HG03520 (cell line): ENCODE results near the gene ITFG2.
A peak's percentile ranks its signal among the peaks of the same experiment; 100 is the strongest.
"Not testable (repeated sequence)": the region's sequence is repeated elsewhere in the genome, so short reads cannot be mapped to it uniquely, and the experiment has no call there.

ENCODE experiments used
- ATAC-seq: cut with Tn5 transposase; IDR thresholded peaks from one replicate; pipeline ENCODE4 v1.9.1; 2021; ENCODE audit warnings: mild to moderate bottlenecking, moderate library complexity; ENCODE audit not compliant: unreplicated experiment

The ITFG2 gene

DNA sequence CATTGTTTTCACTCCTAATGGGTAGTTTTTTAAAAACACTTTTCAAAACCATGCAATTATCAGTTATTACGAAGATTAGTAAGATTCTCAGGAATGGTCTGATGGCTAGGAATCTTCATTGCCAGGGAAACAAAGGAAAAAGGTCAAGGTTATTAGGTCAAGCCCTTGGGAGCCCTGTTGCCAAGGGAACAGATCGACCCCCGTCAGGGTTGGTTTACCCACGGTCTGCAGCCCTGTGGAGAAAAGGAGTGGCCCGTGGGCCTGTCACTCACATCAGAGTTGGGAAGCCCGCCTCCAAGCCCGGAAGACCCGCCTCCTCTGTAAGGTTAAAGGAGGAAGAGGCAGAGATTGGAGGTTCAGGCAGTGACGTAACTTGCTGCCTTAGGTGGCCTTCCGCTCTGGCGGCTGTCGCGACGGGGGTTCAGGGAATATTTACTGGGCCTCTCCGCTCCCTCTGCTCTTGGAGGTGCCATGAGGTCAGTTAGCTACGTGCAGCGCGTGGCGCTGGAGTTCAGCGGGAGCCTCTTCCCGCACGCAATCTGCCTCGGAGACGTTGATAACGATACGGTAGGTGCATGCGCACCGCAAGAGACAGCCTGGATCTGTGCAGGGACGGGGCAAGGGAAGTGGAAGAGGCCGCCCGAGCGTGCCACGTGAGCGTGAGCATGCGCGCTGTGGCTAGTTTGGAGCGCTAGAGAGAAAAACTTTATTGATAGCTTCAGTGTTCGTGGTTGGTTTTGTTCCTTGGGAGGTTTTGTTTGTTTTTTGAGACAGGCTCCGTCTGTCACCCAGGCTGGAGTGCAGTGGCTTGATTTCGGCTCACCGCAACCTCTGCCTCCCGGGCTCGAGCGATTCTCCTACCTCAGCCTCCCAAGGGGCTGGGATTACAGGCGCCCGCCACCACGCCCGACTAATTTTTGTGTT is at the start of gene ITFG2:
Gene ITFG2 (plus strand): TSS at position 379 of the 924 bp plus-strand sequence. CDS start 93 bp downstream, at position 472.
- peak; percentile 97 for ATAC-seq

DNA sequence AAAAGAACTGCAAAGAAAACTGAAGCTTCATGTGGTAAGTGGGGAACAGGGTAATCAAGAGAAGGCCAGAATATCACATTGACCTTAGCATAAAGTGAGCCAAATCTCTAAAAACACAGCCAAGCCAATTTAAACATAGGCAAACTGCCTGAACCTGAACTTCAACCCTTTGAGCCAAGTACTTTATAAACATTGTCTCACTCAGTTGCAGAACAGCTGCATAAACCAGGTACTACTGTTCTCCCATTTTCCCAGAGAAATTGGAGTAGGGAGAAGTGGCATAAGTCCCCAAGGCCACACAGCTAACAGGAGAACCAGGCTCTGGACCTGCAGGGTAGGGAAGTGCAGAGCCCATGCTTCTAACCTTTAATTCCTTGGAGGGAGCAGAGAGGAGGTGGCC is 48.1 kb upstream of the ITFG2 start:
- ATAC-seq: no peak

DNA sequence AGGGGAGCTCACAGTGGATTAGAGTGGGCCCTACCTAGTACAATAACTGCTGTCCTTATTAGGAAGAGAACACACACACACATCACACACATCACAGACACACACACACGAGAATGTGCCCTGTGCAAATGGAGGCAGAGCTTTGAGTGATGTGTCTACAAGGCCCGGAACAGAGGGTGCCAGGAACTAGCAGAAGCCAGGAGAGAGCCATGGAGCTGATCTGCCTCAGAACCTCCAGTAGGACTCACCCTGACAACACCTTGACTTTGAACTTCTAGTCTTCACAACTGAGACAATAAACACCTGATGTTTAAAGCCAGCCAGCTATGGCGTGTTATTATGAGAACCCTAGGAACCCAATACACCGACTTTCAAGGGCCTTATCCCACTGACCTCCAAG is 47.4 kb upstream of the ITFG2 start:
- no peak for ATAC-seq

DNA sequence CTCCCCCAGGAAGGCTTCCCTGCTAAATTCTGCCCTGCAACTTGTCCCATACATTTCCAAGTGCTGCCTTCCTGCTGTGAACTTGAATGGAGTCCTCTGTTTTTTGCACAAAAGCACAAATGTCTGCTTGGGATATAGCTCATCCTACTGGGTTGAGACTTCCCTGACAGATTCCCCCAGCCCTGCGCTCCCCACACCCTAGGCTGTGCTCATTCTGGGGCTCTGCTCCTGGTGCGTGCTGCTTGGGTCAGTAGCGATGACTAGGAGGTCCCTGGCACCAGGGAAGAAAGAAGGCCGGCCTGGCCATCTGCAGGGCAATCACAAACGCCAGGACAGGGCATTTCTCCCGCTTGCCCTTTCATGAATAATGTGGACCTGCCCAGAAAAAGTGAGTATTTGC is 46.9 kb upstream of the ITFG2 start:
- no peak for ATAC-seq

DNA sequence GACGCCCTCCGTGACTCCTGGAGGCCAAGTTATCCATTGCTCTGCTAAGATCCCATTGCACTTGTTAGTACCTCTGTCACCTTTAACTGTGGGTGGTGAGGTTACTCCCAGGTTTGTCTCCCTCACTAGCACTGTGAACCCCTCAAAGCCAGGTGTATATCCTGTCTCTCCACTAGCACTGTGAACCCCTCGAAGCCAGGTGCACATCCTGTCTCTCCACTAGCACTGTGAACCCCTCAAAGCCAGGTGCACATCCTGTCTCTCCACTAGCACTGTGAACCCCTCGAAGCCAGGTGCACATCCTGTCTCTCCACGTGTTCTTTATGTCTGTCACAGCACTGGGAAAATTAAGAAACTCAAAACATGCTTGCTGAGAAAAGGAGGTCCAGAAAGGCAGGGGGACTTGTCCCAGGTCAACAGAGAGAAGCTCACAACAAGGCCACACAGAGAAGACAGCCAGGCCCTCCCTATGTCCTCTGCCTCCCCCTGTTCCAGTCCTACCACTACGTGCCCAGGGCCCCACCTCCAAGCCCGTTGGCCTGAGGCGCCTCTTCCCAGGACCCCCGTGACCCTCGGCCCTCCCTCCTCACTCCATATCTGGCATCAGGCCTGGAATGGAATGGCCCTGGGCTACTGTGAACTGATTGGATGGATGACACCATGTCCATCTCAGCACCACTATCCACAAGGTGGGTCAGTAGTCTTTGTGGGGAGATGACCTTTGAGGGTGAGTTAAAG is 44.1 kb upstream of the ITFG2 start:
- ATAC-seq: no peak

DNA sequence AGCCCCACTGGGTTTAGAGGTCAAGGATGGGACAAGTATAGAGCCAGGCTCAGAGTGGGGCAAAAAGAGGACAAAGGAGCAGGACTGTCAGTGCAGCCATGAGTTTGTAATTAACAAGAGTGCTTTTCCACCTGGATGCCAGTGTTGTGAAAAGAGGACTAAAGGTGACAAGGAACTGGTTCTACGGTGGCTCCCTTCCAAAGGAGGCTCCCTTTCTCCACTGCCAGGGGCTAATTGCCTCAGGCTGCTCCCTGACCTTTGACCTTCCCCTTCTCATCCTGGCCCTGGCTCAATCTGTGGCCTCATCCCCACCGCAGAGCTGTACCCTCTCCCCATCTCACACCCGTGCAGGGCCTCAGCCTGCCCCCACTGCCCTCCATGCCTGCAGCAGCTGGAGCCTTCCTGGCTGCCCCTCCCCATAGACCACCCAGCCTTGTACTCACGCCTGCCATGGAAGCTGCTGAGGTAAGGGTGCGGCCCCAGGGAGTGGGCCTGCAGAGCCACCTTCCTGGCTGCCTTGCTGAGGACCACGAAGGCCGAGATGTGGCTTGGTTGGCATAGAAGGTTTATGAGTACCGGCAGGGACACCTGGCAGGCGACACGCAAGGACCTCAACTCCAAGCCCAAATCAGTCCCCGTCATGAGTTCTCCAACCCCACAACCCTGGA is 42.5 kb upstream of the ITFG2 start:
- no peak for ATAC-seq

DNA sequence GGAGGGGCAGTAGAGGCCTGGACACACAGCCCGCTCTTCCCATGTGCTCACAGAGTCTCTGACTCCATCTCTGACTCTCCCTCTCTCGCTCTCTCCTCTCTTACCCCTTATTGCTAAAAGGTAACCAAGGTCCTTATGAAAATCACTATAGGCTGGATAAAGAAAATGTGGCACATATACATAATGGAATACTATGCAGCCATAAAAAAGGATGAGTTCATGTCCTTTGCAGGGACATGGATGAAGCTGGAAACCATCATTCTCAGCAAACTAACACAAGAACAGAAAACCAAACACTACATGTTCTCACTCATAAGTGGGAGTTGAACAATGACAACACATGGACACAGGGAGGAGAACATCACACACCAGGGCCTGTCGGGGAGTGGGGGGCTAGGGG is 41.9 kb upstream of the ITFG2 start:
- not testable (repeated sequence) for ATAC-seq

DNA sequence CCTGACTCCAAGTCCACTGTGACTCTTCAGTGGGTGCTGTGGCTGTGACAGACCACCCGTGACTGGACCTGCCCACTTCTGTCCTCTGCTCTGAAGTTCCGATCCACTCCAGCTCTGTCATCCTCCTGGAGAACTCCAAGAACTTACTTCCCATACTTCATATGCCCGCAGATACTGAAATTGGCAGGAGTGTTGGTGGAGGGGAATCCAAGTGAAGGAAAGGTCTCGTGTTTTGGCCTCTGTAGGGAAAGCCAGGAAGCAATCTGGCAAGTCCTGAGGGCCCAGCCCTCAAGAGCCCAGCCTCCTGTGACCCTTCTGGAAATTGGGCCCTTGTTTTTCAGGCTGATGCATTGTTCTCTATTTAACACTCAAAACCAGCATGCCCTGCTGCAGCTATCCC is 40.1 kb upstream of the ITFG2 start:
- ATAC-seq: no peak

DNA sequence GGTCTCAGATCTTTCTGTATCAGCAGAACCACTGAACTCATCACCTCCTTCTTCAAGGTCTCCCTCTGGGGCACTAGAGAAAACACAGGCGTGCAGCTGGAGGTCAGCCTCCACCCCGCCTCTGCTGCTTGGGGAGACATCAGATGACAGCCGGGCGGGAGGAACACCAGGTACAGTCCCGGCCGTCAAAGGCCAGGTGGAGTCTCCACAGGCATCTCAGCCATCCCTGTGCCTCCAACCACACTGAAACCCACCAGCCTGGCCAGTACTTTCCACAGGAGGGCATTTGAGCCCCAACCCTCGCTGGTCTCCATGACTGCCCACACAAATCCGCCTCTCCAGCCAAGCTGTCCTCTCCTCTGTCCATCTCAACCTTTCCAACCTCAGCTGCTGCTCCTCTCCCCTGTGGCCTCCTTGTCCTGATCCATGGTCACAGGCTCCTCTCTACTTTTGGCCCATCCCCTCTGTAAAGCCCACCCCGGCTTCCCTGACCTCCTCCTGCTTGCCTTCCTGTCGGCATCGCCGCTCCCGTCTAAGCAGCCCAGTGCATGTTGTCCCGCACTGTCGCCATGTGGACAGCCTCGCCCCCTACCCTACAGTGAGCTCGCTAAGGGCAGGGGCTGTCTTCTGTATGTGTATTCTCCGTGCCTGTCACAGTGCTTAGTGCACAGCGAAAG is 39.1 kb upstream of the ITFG2 start:
- ATAC-seq: no peak

DNA sequence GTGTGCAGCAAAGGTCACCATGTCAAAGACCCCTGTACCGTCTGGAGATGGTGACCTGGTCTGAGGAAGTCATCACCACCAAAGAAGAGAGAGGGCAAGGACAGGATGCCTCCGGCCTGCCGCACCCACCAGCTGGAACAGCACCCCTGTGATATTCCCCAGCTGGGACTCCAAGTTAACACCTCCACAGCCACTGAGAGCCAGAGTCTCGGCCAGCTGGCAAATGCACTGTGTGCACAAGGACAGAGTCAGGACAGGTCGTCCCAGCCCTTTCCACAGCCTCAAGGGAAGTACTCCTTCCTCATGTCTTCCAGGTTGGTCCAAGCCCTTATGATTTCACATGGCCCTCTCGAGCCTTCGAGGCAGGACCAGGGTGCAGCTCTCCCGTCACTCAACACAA is 37.0 kb upstream of the ITFG2 start:
- no peak for ATAC-seq

DNA sequence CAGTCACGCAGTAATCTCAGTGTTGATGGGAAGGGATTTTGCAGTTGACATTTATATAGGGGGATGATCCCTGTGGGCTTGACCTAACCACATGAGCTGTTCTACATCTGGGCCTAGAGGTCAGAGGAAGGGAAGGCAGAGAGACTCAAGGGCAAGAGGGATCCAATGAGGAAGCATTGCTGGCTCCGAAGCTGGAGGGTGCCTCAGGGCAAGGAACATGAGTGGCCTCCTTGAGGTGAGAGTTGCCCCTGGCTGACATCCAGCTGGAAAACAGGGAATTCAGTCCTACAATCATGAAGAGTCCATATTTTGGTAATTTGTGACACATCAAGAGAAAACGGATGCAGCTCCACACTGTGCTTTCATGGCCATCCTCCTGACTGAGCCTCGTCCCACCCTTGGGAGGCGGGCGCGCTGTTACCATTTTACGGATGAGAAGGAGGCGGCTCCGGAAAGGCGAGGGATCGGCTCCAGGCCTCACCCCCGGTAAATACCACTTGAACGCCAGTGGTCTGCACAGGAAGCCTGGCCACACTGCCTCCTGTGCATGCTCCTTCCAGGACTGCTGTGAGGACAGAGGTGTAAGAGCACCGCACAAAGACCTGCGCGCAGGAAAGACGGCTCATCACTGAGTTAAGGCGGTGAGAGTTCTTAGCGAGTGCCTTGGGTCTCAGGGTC is 36.2 kb upstream of the ITFG2 start:
- no peak for ATAC-seq

DNA sequence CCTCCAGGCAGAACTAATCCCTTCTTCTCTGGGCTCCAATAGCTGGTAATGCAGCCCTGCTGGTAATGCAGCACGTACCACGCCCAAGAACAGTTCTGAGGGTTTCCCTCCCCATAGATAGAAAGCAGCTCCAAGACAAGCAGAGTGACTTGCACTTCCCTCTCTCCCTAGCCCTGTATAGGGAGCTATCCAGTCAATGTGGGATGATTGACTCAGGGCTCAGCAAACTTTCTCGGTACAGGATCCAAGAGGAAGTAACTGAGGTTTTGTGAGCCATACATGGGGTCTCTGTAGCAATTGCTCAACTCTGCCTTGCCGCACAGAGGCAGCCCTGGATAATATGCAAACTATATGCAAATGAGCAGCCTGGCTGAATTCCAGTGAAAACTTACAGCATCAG is 33.2 kb upstream of the ITFG2 start:
- no peak for ATAC-seq

DNA sequence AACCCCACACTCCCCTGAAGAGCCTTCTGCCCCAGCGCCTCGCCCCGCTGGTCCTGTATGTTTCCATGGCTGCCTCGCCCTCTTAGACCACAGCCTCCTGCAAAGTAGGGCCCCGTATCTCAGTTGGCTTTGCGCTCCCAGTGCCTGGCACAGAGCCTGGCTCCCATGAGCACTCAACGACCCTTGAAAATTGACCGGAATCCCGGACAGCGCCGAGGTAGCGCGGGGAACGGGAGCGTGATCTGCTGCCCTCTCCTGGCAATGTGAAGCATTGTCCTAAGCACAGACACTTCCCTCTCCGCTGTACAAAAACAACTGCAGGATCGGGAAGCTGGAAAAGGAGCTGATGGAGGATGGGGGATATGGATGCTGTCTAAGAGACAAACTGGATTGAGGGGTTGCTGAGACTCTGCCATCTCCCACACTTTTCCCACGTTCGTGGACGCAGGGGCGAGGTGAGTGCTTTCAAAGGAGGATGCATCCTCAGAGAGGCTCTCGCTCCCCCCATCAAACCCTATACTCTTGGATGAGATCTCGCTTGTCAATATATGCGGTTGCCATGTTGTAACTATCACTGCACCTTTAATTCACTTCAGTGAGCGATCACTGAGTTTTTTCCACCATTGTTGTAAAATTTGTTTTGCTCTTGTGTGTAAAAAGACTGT is 28.4 kb upstream of the ITFG2 start:
- ATAC-seq: no peak

DNA sequence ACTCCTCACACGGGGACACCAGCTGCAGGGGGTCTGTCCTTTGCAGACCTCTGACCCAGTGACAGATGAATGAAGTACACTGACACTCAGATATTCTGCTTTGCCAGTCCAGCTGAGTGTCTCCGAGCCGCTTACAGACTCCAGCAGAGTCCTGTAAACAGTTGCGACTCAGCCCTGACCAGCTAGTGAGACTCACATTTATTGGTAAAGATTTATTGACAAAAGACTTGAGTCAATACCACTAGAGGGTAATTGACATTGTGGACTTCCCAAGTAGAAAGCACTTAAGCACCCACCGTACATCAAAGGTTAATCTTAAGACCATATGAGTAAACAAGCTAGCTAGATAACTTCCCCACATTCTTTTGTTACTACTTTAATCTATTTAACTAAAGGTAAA is 27.5 kb upstream of the ITFG2 start:
- no peak for ATAC-seq

DNA sequence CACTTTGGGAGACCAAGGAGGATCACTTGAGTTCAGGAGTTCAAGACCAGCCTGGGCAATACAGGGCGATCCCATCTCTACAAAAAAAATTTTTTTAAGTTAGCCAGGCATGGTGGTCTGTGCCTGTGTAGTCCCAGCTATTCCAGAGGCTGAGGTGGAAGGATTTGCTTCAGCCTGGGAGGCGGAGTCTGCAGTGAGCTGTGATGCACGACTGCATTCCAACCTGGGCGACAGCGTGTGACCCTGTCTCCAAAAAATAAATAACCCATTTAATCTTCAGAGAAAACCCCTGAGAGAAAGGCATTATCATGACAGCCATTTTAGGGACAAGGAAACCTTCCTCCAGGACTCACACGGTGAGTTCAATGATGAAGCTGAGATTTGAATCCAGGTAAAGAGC is 21.4 kb upstream of the ITFG2 start:
- no peak for ATAC-seq

DNA sequence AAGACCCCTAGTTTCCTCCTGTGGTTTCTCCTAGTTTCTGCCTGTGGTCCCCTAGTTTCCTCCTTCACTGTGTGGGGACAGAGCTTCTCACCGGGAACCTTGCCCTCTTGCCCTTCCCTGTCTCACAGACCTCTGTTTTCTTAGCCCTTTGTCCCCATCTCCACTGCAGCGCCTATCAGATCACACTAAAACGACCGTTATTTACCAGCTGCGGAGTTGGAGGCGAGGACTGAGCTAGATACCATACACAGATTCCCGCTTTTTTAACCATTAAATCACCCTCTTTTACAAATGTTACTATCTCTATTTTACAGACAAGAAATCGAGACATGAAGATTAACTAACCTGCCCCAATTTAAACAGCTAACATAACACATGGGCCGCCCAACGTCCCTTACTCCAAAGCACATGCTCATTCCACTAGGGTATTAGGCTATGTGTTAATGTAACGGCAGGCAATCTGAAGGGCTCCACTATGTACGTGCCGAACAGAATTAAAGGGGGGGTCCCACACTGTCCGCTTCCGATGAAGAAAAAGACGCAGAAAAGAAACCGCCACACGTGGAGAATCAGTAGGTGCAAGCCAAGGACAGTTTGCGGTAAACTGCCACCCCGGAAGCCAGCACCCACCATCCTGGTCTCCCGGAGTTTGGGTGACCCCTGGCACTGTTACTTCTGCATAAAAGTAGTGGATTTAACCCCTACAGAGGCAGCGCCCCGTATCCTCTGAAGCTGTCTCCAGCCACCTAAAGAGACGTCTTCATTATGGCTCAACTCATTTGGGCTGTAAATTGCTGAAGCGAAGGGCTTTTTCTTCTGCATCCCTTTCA is 19.6 kb upstream of the ITFG2 start:
- no peak for ATAC-seq

DNA sequence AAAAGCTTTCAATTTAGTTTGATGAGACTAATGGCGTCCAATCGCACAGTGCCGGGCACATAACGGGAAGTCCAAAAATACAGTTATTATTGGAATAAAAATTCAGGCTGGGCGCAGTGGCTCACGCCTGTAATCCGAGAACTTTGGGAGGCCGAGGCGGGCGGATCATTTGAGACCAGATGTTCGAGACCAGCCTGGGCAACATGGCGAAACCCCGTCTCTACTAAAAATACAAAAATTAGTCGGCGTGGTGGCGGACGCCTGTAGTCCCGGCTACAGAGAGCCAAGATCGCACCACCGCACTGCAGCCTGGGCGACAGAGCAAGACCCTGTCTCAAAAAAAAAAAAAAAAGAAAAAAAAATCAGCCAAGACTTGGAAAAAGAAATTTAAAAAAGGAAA is 18.9 kb upstream of the ITFG2 start:
- no peak for ATAC-seq

DNA sequence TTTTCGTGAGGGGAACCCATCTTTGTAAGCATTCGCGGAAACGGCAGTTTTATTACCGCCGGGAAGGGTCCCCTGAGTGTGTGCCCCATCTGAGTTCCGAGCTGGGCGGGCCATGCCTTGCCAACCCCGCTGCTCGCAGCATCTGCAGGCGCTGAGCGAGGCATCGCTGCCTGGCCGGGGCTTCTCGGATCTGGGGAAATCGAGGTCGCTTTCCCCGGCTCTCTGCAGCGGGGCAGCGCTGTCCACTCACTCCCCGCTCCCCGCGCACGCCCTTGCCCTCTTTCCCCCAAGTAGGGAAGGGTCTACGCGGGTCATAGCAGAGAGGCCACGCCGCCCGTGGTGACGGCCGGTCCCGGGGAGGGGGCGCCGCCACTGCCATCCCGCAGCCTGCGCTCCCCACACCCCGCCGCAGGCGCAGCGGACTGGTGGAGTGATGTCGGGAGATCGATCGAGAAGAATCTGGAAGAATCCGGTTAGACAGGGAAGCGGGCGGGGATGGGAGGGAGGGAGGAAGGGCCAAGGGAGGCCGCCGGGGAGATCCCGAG is 18.2 kb upstream of the ITFG2 start:
- no peak for ATAC-seq
